ENCODE measurements around the gene SET. TPM values are rescaled to one million over a fixed set of nuclear protein-coding genes. Genes with fewer than 3 reads are reported as not detected.

SET gene
- total RNA-seq, 1 experiment from 2014 or later: 738 TPM

DNA sequence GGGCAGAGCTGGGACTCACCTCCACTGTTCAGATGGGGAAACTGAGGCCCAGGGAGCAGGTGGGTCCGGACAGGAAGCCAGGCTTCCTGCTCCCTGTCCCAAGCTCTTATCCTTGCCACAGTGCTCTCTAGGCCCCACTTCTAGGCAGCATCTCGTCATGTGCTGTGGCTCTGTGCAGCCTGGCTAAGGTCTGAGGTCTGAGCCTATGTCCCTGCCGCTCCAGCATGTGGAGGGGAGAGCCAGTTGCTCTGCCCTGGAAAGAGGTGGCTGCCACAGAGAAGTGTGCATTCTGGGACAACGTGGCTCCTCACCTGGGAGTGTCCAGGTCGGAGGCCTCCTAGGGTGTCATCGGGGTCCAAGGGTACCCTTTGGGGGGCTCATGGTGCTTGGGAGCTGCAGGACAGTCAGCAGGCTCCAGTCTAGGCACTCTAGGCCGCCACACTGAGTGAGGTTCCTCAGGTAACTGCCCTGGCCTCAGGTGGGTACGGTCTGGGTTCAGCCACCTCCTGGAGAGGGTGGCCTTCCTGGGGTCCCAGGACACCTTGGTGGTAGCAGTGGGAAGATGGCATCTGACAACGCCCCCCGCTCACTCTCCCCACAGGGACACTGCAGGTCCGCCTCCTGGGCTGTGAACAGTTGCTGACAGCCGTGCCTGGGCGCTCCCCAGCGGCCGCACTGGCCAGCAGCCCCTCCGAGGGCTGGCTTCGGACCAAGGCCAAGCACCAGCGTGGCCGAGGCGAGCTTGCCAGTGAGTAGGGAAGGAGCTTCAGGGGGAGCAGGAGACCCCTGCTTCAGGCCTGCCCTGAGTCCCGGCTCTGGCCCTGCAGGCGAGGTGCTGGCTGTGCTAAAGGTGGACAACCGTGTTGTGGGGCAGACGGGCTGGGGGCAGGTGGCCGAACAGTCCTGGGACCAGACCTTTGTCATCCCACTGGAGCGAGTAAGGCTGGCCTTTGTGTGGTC lies 23.7 kb downstream of the SET start:
- POLR2A ChIA-PET (ENCODE audit: unreplicated experiment): no interaction called here
- Histone ChIP-seq H3F3A (ENCODE audit: insufficient read depth, low read depth) (no peaks in the 10 kb centered on the region), H4K20me1 (ENCODE audit: insufficient read depth) (no peaks in the 10 kb centered on the region), H3K9me2 (ENCODE audit: insufficient read depth) (no peaks in the 10 kb centered on the region), H3K4me3 (no peak overlapping the region), H3K36me3 (ENCODE audit: low read depth) (no peaks in the 10 kb centered on the region), H3K27me3 (ENCODE audit: insufficient read depth, low read depth) (no peaks in the 10 kb centered on the region), H3K4me2 (no peak overlapping the region), H3K4me1 (replicated peaks; ENCODE audit: insufficient read depth) (peaks cover 4% of the 10 kb centered on the region; the same call in 1 of the 2 replicates), H2AFZ (no peak overlapping the region), H3K9me3 (ENCODE audit: insufficient read depth, low read depth) (no peaks in the 10 kb centered on the region), H3K27ac (no peak overlapping the region), H3K79me2 (ENCODE audit: low read depth) (no peaks in the 10 kb centered on the region)
- CTCF ChIA-PET: no interaction called here
- TF ChIP-seq EZH2 (IDR thresholded peaks at IDR 0.05; ENCODE audit: low read depth): no peak
- TF ChIP-seq, protein P1, sequence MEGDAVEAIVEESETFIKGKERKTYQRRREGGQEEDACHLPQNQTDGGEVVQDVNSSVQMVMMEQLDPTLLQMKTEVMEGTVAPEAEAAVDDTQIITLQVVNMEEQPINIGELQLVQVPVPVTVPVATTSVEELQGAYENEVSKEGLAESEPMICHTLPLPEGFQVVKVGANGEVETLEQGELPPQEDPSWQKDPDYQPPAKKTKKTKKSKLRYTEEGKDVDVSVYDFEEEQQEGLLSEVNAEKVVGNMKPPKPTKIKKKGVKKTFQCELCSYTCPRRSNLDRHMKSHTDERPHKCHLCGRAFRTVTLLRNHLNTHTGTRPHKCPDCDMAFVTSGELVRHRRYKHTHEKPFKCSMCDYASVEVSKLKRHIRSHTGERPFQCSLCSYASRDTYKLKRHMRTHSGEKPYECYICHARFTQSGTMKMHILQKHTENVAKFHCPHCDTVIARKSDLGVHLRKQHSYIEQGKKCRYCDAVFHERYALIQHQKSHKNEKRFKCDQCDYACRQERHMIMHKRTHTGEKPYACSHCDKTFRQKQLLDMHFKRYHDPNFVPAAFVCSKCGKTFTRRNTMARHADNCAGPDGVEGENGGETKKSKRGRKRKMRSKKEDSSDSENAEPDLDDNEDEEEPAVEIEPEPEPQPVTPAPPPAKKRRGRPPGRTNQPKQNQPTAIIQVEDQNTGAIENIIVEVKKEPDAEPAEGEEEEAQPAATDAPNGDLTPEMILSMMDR (conservative IDR thresholded peaks at IDR 0.05): no peak
- DNase-seq: no peak
- no TSS peak for BruUV-seq (replicated peaks)
- intact Hi-C loops (cut with micrococcal nuclease; ENCODE audit: unreplicated experiment): no loop called here

DNA sequence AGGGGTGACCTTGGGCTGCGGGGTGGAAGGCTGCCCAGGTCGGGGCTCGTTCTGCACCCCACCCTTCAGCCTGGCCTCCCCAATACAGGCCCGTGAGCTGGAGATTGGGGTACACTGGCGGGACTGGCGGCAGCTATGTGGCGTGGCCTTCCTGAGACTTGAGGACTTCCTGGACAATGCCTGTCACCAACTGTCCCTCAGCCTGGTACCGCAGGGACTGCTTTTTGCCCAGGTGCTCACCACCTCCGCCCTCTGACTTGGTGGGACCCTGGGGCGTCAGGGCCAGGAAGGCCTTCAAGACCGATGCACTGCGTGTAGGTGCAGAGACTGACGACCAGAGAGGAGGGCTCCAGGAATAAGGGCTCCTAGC lies 24.4 kb downstream of the SET start:
- TF ChIP-seq EZH2 (IDR thresholded peaks at IDR 0.05; ENCODE audit: low read depth): no peak
- TF ChIP-seq, protein P1 (conservative IDR thresholded peaks at IDR 0.05): no peak
- no peaks in the 10 kb centered on the region for H3K9me2 ChIP-seq (ENCODE audit: insufficient read depth)
- BruUV-seq (replicated peaks): no TSS peak
- H3K4me1 ChIP-seq (replicated peaks; ENCODE audit: insufficient read depth): peaks cover 4% of the 10 kb centered on the region; the same call in 1 of the 2 replicates
- H3K4me2 ChIP-seq: no peak overlapping the region
- DNase-seq: no peak
- ChIA-PET CTCF (no interaction called here), POLR2A (ENCODE audit: unreplicated experiment) (no interaction called here)
- H3K9me3 ChIP-seq (ENCODE audit: insufficient read depth, low read depth): no peaks in the 10 kb centered on the region
- H3K4me3 ChIP-seq: no peak overlapping the region
- H2AFZ ChIP-seq: no peak overlapping the region
- H3K36me3 ChIP-seq (ENCODE audit: low read depth): no peaks in the 10 kb centered on the region
- H3K27me3 ChIP-seq (ENCODE audit: insufficient read depth, low read depth): no peaks in the 10 kb centered on the region
- intact Hi-C loops (cut with micrococcal nuclease; ENCODE audit: unreplicated experiment): no loop called here
- no peaks in the 10 kb centered on the region for H3K79me2 ChIP-seq (ENCODE audit: low read depth)
- H4K20me1 ChIP-seq (ENCODE audit: insufficient read depth): no peaks in the 10 kb centered on the region
- no peaks in the 10 kb centered on the region for H3F3A ChIP-seq (ENCODE audit: insufficient read depth, low read depth)
- no peak overlapping the region for H3K27ac ChIP-seq

DNA sequence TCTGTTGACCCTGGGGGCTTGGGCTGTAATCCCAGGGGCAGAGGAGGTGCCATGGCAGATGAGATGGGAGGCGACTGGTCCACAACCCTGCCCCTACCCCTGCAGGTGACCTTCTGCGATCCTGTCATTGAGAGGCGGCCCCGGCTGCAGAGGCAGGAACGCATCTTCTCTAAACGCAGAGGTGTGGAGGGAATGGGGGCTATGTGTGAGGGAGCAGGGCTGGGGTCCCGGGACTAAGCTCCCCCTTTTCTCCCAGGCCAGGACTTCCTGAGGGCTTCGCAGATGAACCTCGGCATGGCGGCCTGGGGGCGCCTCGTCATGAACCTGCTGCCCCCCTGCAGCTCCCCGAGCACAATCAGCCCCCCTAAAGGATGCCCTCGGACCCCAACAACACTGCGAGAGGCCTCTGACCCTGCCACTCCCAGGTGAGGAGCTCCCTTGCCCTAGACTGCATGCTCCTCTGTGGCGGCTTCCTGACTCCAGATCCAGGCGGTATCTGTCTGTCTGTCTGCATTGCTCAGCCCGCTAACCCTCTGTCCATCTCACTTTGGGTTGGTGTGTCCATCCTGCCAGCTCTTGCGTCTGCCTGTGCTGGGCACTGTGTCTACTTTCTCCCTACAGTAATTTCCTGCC lies 25.0 kb downstream of the SET start:
- POLR2A ChIA-PET (ENCODE audit: unreplicated experiment): no interaction called here
- BruUV-seq (replicated peaks): no TSS peak
- CTCF ChIA-PET: no interaction called here
- Histone ChIP-seq H3K36me3 (ENCODE audit: low read depth) (no peaks in the 10 kb centered on the region), H3K4me2 (no peak overlapping the region), H2AFZ (no peak overlapping the region), H3K79me2 (ENCODE audit: low read depth) (no peaks in the 10 kb centered on the region), H4K20me1 (ENCODE audit: insufficient read depth) (no peaks in the 10 kb centered on the region), H3F3A (ENCODE audit: insufficient read depth, low read depth) (no peaks in the 10 kb centered on the region), H3K4me1 (replicated peaks; ENCODE audit: insufficient read depth) (peaks cover 4% of the 10 kb centered on the region; the same call in 1 of the 2 replicates), H3K27me3 (ENCODE audit: insufficient read depth, low read depth) (no peaks in the 10 kb centered on the region), H3K4me3 (no peak overlapping the region), H3K9me3 (ENCODE audit: insufficient read depth, low read depth) (no peaks in the 10 kb centered on the region), H3K9me2 (ENCODE audit: insufficient read depth) (no peaks in the 10 kb centered on the region), H3K27ac (no peak overlapping the region)
- no peak for TF ChIP-seq EZH2 (IDR thresholded peaks at IDR 0.05; ENCODE audit: low read depth)
- TF ChIP-seq, protein P1 (conservative IDR thresholded peaks at IDR 0.05): no peak
- intact Hi-C loops (cut with micrococcal nuclease; ENCODE audit: unreplicated experiment): no loop called here
- no peak for DNase-seq

All from PC-9 (cell line).